HFFc6 (cell line): ENCODE results near the gene RHBDF1. TPM values are rescaled to one million over a fixed set of nuclear protein-coding genes. Genes with fewer than 3 reads are reported as not detected.

Experiments
- DNase-seq: peaks from one replicate; pipeline ENCODE4 v3.0.0-alpha.2; 2018
- H3K27ac Mint-ChIP-seq: 2 replicates; pipeline ENCODE4 v1.8.0; 2020; ENCODE audit warnings: mild to moderate bottlenecking, mixed read lengths
- H3K27me3 Mint-ChIP-seq: 2 replicates; pipeline ENCODE4 v1.8.0; 2021; ENCODE audit warnings: mild to moderate bottlenecking, moderate library complexity, mixed read lengths; ENCODE audit not compliant: insufficient read depth
- H3K36me3 Mint-ChIP-seq: 2 replicates; pipeline ENCODE4 v1.8.0; 2021; ENCODE audit warnings: low read depth, mixed read lengths
- H3K4me1 Mint-ChIP-seq: 2 replicates; pipeline ENCODE4 v1.8.0; 2020; ENCODE audit warnings: low read depth, mixed read lengths
- H3K4me3 Mint-ChIP-seq: 2 replicates; pipeline ENCODE4 v1.8.0; 2020; ENCODE audit warnings: mild to moderate bottlenecking, moderate library complexity, mixed read lengths
- H3K9me3 Mint-ChIP-seq: 2 replicates; pipeline ENCODE4 v1.8.0; 2020; ENCODE audit warnings: mild to moderate bottlenecking, mixed read lengths
- total RNA-seq, 6 experiments: library from RNA; stranded (reverse); fragmentation: NEBNext Ultra II Directional; extraction: Animal tissue kit (Norgen Biotek cat#: 25700); gene quantifications; 2 replicates in 1 of 6; 3 replicates in 5 of 6; pipeline ENCODE4 v1.2.3, GENCODE V29; 2021
- TF ChIP-seq, protein P1 (sequence below): fragments of 200-600 bp; sonication (generic); IDR thresholded peaks from 2 replicates; pipeline ENCODE4 v1.5.0; 2021; ENCODE audit warnings: antibody characterized with exemption, mild to moderate bottlenecking

RHBDF1 gene
- total RNA-seq, 6 experiments from 2014 or later = 54.9 to 65.8 (median 60.0) TPM

DNA sequence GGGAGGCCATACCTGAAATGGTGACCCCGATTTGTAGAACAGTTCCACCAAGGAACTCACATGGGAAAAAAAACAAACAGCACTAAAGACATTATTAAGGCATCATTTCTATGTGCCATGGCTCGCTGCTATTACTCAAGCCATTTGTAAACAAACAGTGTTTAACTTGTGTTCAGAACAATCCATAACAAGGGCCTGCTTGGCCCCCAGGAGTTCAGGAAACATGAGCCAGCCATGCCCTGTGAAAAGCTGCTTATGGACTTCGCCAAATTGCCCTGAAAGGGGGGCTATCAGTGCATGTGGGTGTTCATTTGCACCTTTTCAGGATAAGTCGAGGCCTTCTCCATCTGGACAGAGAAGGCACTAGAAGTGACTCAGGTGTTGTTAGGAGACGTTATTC is 27.0 kb downstream of the RHBDF1 start:
- H3K36me3 Mint-ChIP-seq = peaks cover 28% of the 10 kb centered on the region

DNA sequence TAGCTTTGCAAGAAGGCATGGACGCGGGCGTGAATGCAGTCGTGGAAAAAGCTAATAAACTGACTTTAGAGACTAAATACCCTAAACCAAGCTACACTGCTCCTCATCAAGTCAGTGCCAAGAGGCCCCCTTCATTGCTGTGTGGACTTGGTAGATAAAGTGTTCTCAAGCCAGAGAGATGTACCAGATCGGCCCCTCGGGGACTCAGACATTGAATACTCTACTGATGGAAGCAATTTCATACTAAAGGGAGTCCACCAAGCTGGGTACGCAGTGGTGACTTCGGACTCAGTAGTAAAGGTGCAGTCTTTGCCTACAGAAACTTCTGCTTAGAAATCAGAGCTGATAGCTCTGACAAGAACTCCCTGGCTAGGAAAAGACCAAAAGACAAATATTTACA is 27.8 kb downstream of the RHBDF1 start:
- H3K9me3 Mint-ChIP-seq = no peaks in the 10 kb centered on the region
- peaks cover 24% of the 10 kb centered on the region for H3K36me3 Mint-ChIP-seq
- TF ChIP-seq, protein P1, sequence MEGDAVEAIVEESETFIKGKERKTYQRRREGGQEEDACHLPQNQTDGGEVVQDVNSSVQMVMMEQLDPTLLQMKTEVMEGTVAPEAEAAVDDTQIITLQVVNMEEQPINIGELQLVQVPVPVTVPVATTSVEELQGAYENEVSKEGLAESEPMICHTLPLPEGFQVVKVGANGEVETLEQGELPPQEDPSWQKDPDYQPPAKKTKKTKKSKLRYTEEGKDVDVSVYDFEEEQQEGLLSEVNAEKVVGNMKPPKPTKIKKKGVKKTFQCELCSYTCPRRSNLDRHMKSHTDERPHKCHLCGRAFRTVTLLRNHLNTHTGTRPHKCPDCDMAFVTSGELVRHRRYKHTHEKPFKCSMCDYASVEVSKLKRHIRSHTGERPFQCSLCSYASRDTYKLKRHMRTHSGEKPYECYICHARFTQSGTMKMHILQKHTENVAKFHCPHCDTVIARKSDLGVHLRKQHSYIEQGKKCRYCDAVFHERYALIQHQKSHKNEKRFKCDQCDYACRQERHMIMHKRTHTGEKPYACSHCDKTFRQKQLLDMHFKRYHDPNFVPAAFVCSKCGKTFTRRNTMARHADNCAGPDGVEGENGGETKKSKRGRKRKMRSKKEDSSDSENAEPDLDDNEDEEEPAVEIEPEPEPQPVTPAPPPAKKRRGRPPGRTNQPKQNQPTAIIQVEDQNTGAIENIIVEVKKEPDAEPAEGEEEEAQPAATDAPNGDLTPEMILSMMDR = no peak
- no peak overlapping the region for H3K27ac Mint-ChIP-seq
- DNase-seq = no peak
- H3K4me3 Mint-ChIP-seq = no peak overlapping the region
- no peaks in the 10 kb centered on the region for H3K27me3 Mint-ChIP-seq
- H3K4me1 Mint-ChIP-seq = no peaks in the 10 kb centered on the region

More for the DNA sequence above, 27.0 kb downstream of the RHBDF1 start:
- Mint-ChIP-seq H3K4me1 (no peaks in the 10 kb centered on the region), H3K27ac (no peak overlapping the region), H3K4me3 (no peak overlapping the region), H3K9me3 (no peaks in the 10 kb centered on the region), H3K27me3 (no peaks in the 10 kb centered on the region)
- TF ChIP-seq, protein P1 = no peak
- DNase-seq = no peak

DNA sequence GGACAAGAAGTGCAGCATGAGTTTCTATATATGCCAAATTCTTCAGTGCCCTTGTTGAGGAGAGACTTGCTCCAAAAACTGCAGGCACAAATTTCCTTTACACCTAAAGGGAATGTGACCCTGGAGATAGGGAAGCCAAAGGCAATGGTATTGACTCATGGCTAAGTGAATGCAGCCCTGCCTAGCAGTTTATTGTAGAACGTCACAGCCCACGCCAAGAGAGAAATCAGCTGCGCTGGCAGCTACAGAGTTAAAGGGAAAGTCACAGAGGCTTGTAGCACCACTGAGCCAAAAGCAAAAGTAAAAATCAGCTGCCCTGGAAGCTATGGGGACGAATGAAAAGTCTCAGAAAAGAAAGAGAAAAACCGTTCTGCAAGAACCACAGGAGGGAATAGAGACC is 29.1 kb downstream of the RHBDF1 start:
- DNase-seq = no peak
- Mint-ChIP-seq H3K27ac (no peak overlapping the region), H3K4me3 (no peak overlapping the region), H3K9me3 (no peaks in the 10 kb centered on the region), H3K27me3 (no peaks in the 10 kb centered on the region), H3K36me3 (peaks cover 21% of the 10 kb centered on the region), H3K4me1 (no peaks in the 10 kb centered on the region)
- TF ChIP-seq, protein P1 = no peak

DNA sequence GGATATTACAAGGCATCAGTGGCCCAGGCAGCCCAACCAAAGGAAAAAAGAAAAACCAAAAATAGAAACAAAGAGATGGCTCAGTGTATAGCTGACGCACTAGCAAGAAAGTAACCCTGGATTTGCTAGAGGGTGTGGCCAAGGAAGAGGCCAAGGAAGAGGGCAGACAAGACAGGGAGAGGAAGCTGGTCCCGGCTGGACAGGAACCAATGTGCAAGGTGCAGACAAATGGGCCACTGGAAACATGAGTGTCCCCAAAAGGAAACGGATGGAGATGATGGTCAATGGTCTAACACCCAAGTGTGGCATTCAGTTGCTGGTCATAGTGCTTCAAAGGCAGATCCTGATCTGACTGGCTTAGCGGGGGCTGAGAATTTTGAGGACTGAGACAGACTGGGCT is 29.7 kb downstream of the RHBDF1 start:
- H3K27ac Mint-ChIP-seq = no peak overlapping the region
- H3K36me3 Mint-ChIP-seq = peaks cover 18% of the 10 kb centered on the region
- TF ChIP-seq, protein P1 = no peak

DNA sequence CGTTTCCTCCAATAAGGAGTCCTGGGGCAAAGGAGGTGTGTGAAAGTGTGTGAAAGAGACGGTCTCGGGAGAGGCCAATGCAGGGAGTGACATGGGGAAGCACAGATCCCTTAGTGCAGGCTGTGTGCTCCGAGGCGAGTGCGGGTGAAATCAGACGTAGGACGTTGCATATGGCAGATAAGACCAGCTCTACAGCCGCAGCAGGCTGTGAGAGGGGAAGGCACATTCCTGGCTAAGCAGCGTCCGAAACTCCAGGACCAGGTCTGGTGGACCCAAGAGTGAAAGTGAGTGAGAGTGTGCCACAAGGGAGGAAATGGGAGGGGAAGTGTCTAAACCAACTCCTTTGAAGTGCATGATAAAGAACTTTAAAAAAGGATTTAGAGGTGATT is 30.4 kb downstream of the RHBDF1 start:
- Mint-ChIP-seq H3K36me3 (peaks cover 18% of the 10 kb centered on the region), H3K27me3 (no peaks in the 10 kb centered on the region), H3K4me3 (no peak overlapping the region), H3K27ac (no peak overlapping the region), H3K4me1 (no peaks in the 10 kb centered on the region), H3K9me3 (no peaks in the 10 kb centered on the region)
- TF ChIP-seq, protein P1 = no peak
- no peak for DNase-seq

More for the DNA sequence above, 29.7 kb downstream of the RHBDF1 start:
- no peaks in the 10 kb centered on the region for H3K27me3 Mint-ChIP-seq
- H3K9me3 Mint-ChIP-seq = no peaks in the 10 kb centered on the region
- H3K4me1 Mint-ChIP-seq = no peaks in the 10 kb centered on the region
- no peak for DNase-seq
- no peak overlapping the region for H3K4me3 Mint-ChIP-seq

DNA sequence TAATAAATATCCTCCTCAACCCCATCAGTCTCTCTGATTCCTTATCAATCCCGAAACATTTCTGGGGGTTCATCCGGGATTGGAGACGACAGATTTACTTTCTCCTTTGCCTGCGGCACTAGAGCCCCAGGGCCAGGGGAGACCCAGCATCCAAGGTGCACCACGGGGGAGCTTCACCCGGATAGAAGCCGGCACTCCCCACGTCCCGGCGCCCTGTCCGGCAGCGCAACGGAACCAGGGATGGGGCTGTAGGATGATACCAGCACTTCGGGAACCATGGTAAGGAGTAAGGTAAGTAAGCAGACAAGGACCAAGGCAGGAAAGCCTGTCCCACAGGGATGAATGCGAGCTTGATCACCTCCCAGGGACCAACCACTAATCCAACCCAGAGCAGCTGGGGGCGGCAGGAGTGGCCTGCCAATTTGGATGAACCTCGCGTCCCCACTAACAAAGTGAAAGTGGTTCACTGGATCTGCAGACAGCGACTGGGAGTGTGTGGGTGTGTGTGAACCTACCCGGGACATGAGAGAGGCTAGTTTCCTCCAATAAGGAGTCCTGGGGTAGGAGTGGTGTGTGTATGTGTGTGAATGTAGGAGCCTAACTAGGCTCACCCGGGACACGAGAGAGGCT is 30.9 kb downstream of the RHBDF1 start:
- Mint-ChIP-seq H3K9me3 (no peaks in the 10 kb centered on the region), H3K4me3 (no peak overlapping the region), H3K27me3 (no peaks in the 10 kb centered on the region), H3K4me1 (no peaks in the 10 kb centered on the region), H3K36me3 (peaks cover 18% of the 10 kb centered on the region), H3K27ac (no peak overlapping the region)
- DNase-seq = no peak
- TF ChIP-seq, protein P1 = no peak
